ENCODE data around the gene F7.
"Not testable (repeated sequence)": the region's sequence is repeated elsewhere in the genome, so short reads cannot be mapped to it uniquely, and the experiment has no call there.

- TF ChIP-seq CTCF, POLR2A (IDR thresholded peaks at IDR 0.05): not testable (repeated sequence)
Observed at GRCh38 chr13:113111821-113112220, 6.2 kb downstream of the F7 start.
